ENCODE measurements around the gene LINS1.
"Not testable (repeated sequence)": the region's sequence is repeated elsewhere in the genome, so short reads cannot be mapped to it uniquely, and the experiment has no call there.

The LINS1 gene

DNA sequence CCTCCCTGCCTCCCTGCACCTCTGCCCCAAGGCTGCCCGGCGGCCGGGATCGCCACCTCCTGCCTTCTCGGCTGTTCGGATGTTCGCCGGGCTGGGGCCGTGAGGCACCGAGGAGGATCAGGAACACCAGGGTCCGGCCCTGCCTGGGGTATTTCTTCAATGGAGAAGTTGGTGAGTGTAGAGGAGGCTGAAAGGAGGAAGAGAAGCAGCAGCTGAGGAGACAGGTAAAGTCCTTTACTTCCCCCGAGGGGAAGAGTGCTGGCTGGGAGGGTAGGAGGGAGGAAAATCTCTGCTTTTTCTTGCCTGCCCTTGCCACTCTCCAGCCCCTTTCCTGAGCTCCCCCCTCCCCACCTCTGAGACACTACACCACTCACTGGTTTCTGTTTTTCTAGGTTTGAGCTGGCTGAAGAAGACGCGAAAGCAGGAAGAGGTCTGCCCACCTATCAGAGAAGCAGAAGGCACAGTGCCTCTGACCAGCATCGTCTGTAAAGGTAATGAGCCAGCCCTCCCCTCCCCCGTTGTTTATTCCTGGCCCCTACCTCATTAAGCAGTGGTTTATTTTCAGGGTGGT, 924 bp upstream of the LINS1 start:
- DNase-seq (ENCODE audit: low spot score) = peak; percentile 41

- DNase-seq (ENCODE audit: low spot score) = no peak
These were observed 344 bp downstream of the LINS1 start for GRCh38 chr15:100601617-100602063.

GRCh38 chr15:100601163-100601562, 821 bp downstream of the LINS1 start:
- peak; percentile 10 for DNase-seq (ENCODE audit: low spot score)

DNA sequence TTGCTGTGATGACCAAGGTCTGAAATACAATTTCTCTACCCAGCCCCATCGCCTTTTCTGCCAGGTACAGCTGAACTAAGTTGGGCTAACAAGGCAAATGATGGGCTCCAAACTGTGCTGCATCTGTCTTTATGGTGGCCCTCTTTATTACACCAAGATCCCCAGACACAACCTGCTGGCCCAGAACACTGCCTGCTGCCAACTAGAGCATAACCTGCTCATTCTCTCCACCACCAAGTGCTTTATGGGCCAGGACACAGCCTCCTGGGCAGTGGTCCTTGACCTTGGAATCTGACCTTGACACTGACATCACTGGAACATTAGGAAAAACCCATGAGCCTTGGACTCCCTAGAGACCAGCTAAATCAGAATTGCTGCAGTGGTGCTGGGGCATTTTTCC, 3.3 kb downstream of the LINS1 start:
- no peak for DNase-seq (ENCODE audit: low spot score)

- DNase-seq (ENCODE audit: low spot score) = no peak
These were observed 4.1 kb downstream of the LINS1 start for GRCh38 chr15:100597862-100598261.

DNA sequence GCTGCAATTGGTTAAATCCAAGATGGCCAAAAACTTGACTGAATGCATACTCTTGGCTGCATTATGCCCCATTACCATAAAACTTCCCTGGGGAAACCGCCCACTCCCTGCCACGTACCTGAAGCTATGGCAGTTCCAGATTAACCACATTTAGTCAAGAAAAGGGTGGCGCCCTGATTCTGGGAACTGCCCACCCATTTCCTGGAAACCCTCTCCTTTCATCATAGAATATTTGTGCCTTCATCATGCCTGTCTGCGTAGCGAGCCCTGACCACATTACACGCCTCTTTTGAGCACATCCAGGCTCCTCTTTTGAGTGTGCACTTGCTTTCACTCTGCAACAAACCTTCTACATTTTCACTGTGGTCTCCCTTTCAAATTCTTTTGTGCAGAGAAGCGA, 5.2 kb downstream of the LINS1 start:
- no peak for DNase-seq (ENCODE audit: low spot score)

DNA sequence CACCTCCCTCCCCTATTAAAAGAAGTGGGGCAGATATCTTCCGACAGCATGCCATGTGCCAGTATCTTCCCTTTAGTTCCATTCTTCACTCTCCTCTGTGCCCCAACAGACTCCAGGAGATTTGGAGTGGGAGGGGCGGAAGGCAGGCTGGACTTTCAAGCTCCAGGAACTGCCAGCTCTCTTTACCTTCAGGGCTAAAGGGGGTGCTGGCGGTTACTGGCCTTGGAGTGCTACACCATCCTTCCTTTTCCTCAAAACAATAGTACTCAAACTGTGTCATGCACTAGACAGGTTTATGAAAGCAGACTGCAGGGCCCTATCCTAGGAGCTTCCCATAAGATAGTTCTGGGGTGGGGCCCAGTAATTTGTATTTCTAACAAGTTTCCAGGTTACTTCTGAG, 6.0 kb downstream of the LINS1 start:
- DNase-seq (ENCODE audit: low spot score) = no peak

DNA sequence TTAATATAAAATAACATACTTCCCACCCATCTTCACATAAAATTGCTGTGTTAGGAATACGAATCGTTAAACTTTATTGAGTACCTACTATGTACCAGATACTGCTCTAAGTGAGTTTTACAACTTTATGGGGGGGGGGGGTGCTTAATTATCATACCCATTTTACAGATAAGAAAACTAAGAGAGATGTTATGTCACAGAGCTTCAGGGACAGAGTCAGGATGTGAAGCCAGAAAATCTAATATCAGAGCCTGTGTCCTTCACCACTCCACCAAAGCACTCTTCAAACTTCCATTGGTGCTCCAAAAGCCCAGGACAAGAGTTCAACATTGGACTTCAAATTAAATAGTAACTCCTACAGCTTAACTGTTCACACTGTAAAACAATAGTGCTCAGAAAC, 8.6 kb downstream of the LINS1 start:
- DNase-seq (ENCODE audit: low spot score) = no peak

DNA sequence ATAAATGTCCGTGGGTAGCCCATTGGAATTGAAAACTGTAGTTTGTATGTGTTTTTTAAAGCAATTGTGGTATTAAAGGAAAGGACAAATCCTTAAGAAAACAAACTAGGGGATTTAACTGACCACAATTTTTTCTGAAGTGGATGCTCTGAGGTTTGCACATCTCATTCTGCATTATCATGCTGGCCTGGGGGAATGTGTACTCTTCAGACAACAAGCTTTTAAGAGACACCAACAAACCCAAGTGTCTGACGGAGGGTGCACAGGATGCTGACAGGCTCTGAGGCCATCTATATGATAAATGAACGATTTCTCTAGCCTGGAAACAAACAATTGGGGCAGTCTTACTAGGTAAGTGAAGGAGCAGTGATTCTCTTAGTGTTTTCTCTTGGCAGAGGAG, 9.1 kb downstream of the LINS1 start:
- DNase-seq (ENCODE audit: low spot score) = no peak

GRCh38 chr15:100591835-100592234, 10.1 kb downstream of the LINS1 start:
- no peak for DNase-seq (ENCODE audit: low spot score)

- DNase-seq (ENCODE audit: low spot score) = not testable (repeated sequence)
These were observed 10.8 kb downstream of the LINS1 start for GRCh38 chr15:100591163-100591562.

DNA sequence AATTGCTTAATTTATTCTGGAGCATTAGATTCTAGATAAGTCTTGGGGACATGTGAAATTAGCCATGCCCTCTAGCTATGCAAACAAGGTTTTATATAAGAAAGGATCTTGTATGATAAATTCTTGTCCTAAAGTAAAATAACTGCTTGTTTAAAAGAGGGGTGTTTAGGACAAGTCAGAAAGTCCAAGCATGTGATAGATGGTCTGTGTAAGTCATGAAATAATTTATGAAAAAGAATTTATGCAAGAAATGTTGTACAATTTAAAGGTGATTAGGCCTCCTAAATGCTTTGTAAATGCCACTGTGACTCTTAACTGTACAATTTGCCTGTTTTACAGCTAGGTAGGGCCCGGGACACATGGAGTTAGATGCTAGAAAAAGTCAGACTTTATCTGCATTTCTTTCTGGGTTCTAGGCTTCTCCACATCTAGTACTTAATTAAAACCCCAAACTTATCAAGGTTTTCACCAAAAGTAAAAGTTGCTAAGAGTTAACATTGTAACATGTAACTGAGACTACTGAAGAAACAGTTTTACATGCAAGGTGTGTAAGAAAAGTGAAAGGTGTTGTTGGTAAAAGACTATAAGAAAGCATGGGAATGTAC, 13.2 kb downstream of the LINS1 start:
- DNase-seq (ENCODE audit: low spot score) = no peak

DNA sequence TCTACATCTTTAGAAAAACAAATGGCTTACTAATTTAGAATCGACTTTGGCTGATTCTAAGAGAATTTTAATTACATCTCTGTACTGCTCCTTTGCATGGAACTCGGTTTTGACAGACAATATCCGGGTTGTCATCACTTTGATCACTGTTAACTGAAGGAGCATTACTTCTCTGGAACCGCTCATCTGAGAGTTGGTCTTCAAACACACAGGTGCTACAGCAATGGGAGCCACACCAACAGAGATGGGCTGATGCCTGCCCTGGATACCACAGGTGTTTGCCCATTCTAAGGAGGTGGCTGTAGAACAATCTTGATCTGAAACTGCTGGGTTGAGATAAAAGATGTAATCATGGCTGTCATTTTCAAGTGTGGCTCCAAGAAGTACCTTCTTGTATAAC, 21.6 kb downstream of the LINS1 start:
- no peak for DNase-seq (ENCODE audit: low spot score)

- no peak for DNase-seq (ENCODE audit: low spot score)
These were observed 28.5 kb downstream of the LINS1 start for GRCh38 chr15:100573526-100573925.

DNA sequence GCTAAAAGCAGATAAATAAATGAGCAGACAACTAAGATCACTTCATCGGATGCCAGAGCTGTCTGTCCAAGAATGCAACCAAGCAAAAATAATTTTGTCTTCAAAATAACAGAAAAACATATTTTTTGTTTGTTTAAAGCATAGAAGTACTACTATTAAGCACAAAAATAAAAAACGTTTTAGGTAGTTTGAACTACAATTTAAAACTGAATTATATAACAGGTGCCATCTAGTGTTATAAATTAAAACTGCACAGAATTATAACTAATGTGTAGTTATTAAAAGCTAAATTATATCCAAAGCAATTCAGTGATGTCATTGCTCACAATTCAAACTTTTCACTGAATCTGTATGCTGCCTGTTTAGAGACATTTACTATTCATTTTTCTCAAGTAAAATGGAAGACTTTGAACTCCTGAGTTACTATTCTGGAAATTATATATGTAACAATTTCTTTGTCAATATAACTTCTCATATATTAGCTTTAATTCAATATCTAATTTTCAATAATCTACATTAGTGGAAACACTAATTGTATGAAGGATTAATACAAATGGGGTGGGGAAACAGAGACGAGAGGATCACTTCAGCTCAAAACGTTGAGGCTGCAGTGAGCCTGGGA, 29.5 kb downstream of the LINS1 start:
- peak; percentile 18 for DNase-seq (ENCODE audit: low spot score)

GRCh38 chr15:100571592-100572167, 30.3 kb downstream of the LINS1 start:
- no peak for DNase-seq (ENCODE audit: low spot score)

DNA sequence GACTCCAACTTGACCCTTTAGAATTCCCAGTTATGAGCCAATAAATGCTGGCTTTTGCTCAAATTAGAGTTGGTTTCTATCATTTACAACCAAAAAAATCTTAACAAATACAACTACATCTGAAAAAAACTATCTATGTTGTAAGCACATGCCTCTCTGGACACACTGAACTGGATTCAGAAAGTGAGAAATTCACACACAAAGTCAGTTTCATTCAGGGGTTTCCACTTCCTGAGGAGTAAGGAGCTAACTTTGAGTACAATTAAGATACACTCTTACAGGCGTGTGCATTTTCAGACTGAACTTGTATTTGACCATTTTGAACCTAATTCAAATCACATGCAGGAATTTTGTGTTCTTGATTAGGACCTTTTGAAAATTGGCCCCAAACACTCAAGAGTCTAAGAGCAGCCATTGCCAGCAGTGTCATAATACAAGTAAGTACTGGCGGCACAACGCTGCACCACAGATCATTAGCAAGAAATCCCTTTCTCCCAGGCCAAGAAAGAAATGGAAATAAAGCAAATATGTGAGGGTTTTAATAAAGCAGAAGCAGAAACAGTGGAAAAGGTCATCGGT, 31.2 kb downstream of the LINS1 start:
- no peak for DNase-seq (ENCODE audit: low spot score)

GRCh38 chr15:100570275-100570674, 31.7 kb downstream of the LINS1 start:
- no peak for DNase-seq (ENCODE audit: low spot score)

DNA sequence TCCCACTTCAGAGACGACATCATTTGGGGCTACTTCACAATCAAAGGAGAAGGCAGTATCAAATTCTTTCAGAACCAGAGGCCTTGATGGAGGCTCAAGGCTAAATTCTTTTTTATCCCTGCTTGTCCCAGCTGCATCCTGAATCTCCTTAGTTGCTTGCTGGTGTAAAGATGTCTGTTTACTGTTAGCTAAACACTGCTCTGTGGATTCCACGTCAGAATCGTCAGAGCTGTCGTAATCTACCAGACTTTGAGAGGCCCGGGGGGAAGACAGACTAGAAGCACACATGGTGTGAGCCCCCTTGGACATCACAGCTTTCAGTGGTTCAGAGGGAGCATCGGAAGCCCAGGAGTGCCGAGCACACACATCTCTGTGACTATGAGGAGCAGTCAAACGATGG, 32.6 kb downstream of the LINS1 start:
- DNase-seq (ENCODE audit: low spot score) = no peak

DNA sequence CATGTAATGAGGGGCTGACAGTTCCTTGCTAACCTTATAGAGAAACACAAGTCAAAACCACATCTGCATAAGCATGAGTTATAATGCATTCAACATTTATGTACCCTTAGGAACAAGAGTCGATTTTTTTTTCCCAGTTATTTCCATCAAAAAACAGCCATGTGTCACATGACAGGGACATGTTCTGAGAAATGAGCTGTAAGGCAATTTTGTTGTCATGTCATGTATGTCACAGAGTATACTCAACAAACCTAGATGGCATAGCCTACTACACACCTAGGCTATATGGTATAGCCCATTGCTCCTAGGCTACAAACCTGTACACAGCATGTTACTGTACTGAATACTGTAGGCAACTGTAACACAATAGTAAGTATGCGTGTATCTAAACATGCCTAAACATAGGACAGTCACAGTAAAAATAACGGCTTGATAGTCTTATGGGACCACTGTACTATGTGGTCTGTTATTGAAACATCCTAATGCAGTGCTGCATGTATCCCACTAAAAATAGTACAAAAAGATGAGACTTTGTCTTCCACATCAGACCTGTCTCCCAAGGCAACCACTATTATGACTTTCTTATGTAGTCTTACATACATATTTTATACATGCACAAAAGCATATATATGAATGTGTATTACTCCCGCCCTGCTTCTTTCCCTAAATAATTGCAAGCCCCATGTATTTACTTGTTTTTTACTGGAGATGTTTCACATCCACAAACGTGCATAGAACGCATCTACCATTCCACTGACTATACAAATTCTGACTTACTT, 34.9 kb downstream of the LINS1 start:
- no peak for DNase-seq (ENCODE audit: low spot score)

GRCh38 chr15:100565591-100565990, 36.4 kb downstream of the LINS1 start:
- DNase-seq (ENCODE audit: low spot score) = no peak

DNA sequence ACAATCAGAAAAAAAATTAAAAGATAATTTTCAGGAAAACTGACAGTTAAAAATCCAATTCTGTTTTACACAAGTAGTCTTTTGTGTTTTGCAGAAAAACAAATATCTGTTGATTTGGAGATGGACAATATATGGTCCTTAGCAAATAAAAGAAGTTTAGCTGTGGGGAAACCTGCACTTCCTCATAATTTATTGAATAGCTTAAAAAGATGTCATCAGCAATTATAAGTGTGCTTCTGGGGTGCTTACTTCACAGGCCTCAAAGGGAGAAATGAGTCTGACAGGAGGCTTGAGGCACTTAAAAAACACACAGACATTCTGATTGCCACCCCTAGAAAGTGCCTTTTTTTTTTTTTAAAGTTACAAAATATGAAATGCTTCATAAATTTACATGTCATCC, 41.7 kb downstream of the LINS1 start:
- no peak for DNase-seq (ENCODE audit: low spot score)
